Measurements from ENCODE around the gene RBMS1. TPM values are rescaled to one million over a fixed set of nuclear protein-coding genes. Genes with fewer than 3 reads are reported as not detected.

The RBMS1 gene
- total RNA-seq, 4 donors from 2014 or later = 86.0 to 110 (median 91.5) TPM

DNA sequence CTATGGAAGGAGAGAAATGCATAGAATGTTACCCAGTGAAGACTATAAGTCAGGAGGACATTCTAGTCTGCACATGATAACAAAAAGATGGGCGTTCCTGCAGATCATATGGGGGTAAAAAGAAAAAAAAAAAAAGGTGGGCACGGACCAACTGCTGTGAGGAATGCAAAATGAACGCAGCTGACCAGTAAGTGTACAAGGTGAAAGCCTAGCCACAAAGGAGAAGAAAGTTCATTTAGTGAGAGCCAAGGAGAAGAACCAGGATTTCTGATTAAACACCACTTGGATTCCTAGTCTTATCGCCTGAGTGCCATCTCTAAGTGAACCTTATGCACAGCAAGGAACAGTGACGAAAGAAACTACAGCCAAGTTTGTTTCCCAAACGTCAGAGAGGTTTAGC lies 26.5 kb downstream of the RBMS1 start:
- ATAC-seq = no peak
- Histone ChIP-seq H3K36me3 (no peaks in the 10 kb centered on the region), H3K27me3 (no peaks in the 10 kb centered on the region), H3K4me3 (no peak overlapping the region), H3K9me3 (no peaks in the 10 kb centered on the region), H3K4me1 (peaks cover 9 to 91% (median 16%) of the 10 kb centered on the region in 3 donors), H3K27ac (no peak overlapping the region)
- WGBS, 2 donors (ENCODE audit: low coverage in 1 of 2) = 78 to 82% methylated on average over 6 of the region's 6 CpGs
- no peak for TF ChIP-seq POLR2A (IDR thresholded peaks at IDR 0.05)
- no peak for TF ChIP-seq POLR2AphosphoS5 (IDR thresholded peaks at IDR 0.05)
- TF ChIP-seq, protein P1, sequence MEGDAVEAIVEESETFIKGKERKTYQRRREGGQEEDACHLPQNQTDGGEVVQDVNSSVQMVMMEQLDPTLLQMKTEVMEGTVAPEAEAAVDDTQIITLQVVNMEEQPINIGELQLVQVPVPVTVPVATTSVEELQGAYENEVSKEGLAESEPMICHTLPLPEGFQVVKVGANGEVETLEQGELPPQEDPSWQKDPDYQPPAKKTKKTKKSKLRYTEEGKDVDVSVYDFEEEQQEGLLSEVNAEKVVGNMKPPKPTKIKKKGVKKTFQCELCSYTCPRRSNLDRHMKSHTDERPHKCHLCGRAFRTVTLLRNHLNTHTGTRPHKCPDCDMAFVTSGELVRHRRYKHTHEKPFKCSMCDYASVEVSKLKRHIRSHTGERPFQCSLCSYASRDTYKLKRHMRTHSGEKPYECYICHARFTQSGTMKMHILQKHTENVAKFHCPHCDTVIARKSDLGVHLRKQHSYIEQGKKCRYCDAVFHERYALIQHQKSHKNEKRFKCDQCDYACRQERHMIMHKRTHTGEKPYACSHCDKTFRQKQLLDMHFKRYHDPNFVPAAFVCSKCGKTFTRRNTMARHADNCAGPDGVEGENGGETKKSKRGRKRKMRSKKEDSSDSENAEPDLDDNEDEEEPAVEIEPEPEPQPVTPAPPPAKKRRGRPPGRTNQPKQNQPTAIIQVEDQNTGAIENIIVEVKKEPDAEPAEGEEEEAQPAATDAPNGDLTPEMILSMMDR (IDR thresholded peaks at IDR 0.05) = no peak
- no peak for TF ChIP-seq EP300 (IDR thresholded peaks at IDR 0.05)

DNA sequence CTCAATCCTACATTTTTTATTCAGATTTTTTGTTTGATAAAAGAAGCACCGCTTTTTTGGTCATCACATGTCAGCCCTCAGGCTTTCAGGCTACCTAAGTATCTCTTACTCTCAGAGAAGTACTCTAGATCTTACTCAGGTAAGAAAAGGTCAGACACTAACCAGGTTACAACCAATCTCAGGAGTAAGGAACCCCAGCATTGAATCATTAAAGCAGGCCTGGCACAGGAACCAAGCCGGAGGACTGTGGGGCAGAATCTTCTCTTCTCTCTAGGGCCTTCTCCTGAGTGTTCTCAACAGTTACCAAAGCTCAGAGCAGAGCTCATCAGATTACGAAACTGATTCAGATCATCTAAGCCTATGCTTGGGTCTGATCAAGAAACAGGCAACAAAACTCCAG lies 28.2 kb downstream of the RBMS1 start:
- ATAC-seq = peak; percentile 48
- Histone ChIP-seq H3K4me3 (no peak overlapping the region), H3K27me3 (no peaks in the 10 kb centered on the region), H3K4me1 (peaks cover 6 to 80% (median 16%) of the 10 kb centered on the region in 3 donors), H3K36me3 (no peaks in the 10 kb centered on the region), H3K27ac (peak overlapping the region in 2 of 4 donors; percentile 18 to 54), H3K9me3 (no peaks in the 10 kb centered on the region)
- 100% methylated on average over 1 to 2 of the region's 3 CpGs for WGBS, 2 donors (ENCODE audit: low coverage in 1 of 2)
- TF ChIP-seq EP300 (IDR thresholded peaks at IDR 0.05) (no peak), POLR2AphosphoS5 (IDR thresholded peaks at IDR 0.05) (no peak), POLR2A (IDR thresholded peaks at IDR 0.05) (no peak)
- TF ChIP-seq, protein P1 (IDR thresholded peaks at IDR 0.05) = no peak

DNA sequence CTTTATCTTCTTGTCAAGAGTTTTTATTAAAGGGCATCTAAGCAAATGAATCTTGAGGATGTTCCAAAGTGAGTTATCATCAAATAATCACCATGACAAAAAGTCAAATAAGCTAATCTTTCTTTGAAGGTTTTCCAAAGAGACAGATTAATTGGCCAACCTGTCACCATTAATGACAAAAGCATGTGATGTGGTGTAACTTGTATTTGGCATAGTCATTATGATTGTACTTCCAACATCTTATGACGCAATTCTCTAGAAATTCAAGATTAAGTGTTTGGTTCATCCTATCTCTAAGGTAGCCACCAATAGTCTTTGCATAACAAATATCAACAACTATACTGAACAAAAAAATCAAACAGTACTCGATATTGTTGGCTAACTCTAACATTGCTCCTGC lies 28.6 kb downstream of the RBMS1 start:
- H3K27ac ChIP-seq = peak overlapping the region in 2 of 4 donors; percentile 18 to 54
- no peaks in the 10 kb centered on the region for H3K9me3 ChIP-seq
- 54 to 70% methylated on average over 2 of the region's 2 CpGs for WGBS, 2 donors (ENCODE audit: low coverage in 1 of 2)
- H3K36me3 ChIP-seq = no peaks in the 10 kb centered on the region
- ATAC-seq = peak; percentile 67
- TF ChIP-seq, protein P1 (IDR thresholded peaks at IDR 0.05) = no peak
- TF ChIP-seq POLR2AphosphoS5 (IDR thresholded peaks at IDR 0.05) = peak; percentile 16
- H3K4me1 ChIP-seq = peaks cover 6 to 80% (median 17%) of the 10 kb centered on the region in 3 donors
- no peaks in the 10 kb centered on the region for H3K27me3 ChIP-seq
- H3K4me3 ChIP-seq = no peak overlapping the region

DNA sequence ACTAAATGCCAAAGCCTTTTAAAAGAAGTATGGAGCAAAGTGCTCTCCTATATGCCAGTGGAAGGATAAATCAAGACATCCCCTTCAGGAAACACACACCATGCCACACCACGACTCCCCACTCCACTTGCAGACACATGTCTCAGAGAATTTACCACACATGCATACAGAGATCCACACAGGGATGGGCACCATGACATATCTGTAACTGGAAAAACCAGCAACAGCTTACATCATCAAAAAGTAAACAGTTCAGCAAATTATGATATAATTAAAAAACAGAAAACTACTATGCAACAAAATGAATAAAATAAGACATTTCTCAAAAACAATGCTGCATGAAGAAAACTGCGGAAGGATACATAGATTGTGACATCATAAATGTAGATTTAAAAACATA lies 29.6 kb downstream of the RBMS1 start:
- H3K27ac ChIP-seq = no peak overlapping the region
- peaks cover 0 to 80% (median 17%) of the 10 kb centered on the region in 3 donors for H3K4me1 ChIP-seq
- WGBS, 2 donors (ENCODE audit: low coverage in 1 of 2) = 90 to 96% methylated on average over 1 to 2 of the region's 2 CpGs
- ATAC-seq = no peak
- no peaks in the 10 kb centered on the region for H3K36me3 ChIP-seq
- H3K4me3 ChIP-seq = no peak overlapping the region
- no peaks in the 10 kb centered on the region for H3K27me3 ChIP-seq
- no peaks in the 10 kb centered on the region for H3K9me3 ChIP-seq
- TF ChIP-seq POLR2A (IDR thresholded peaks at IDR 0.05) = no peak
- no peak for TF ChIP-seq EP300 (IDR thresholded peaks at IDR 0.05)
- no peak for TF ChIP-seq POLR2AphosphoS5 (IDR thresholded peaks at IDR 0.05)
- TF ChIP-seq, protein P1 (IDR thresholded peaks at IDR 0.05) = no peak

DNA sequence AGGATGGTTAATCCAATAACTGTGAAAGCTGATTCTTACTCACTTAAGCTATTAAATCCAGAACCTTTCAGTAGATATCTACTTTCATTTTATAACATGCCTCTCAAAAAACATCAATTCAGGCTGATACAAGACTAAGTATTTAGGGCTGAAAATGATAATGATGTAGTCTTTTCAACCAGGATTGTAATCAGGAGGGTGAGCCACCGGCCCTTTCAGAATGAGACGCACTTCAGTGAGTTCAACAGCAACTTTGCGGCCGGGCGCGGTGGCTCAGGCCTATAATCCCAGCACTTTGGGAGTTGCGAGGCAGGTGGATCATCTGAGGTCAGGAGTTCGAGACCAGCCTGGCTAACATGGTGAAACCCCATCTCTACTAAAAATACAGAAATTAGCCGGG lies 30.4 kb downstream of the RBMS1 start:
- H3K36me3 ChIP-seq = no peaks in the 10 kb centered on the region
- no peaks in the 10 kb centered on the region for H3K9me3 ChIP-seq
- no peaks in the 10 kb centered on the region for H3K27me3 ChIP-seq
- no peak for ATAC-seq
- H3K4me1 ChIP-seq = peaks cover 0 to 85% (median 25%) of the 10 kb centered on the region in 3 donors
- WGBS, 2 donors (ENCODE audit: low coverage in 1 of 2) = 94 to 96% methylated on average over 8 of the region's 9 CpGs
- peak overlapping the region in 1 of 4 donors; percentile 6 for H3K27ac ChIP-seq
- TF ChIP-seq, protein P1 (IDR thresholded peaks at IDR 0.05) = no peak
- TF ChIP-seq POLR2AphosphoS5 (IDR thresholded peaks at IDR 0.05) (no peak), POLR2A (IDR thresholded peaks at IDR 0.05) (no peak), EP300 (IDR thresholded peaks at IDR 0.05) (no peak)
- no peak overlapping the region for H3K4me3 ChIP-seq

Measured in gastroesophageal sphincter (tissue), 4 donors.